ENCODE measurements around the gene NLGN4Y.
"Not testable (repeated sequence)": the region's sequence is repeated elsewhere in the genome, so short reads cannot be mapped to it uniquely, and the experiment has no call there.

The NLGN4Y gene

DNA sequence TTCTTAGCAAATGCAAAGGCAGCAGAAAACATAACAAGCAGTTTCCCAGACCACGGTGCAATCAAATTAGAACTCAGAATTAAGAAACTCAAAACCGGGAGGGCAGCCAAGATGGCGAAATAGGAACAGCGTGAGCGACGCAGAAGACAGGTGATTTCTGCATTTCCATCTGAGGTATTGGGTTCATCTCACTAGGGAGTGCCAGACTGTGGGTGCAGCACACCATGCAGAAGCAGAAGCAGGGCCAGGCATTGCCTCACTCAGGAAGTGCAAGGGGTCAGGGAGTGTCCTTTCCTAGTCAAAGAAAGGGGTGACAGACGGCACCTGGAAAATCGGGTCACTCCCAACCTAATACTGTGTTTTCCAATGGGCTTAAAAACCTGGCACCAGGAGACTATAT lies 336.7 kb downstream of the NLGN4Y start:
- not testable (repeated sequence) for H3K9ac ChIP-seq (ENCODE audit: low read length); H3K4me1 ChIP-seq (ENCODE audit: control insufficient read depth, insufficient read depth, low read length); H3K9me3 ChIP-seq (ENCODE audit: control insufficient read depth, low read length); H3K4me3 ChIP-seq (ENCODE audit: low read length); H3K36me3 ChIP-seq (ENCODE audit: control insufficient read depth, insufficient read depth, low read length); H3K27me3 ChIP-seq (ENCODE audit: control insufficient read depth, insufficient read depth, low read length)

DNA sequence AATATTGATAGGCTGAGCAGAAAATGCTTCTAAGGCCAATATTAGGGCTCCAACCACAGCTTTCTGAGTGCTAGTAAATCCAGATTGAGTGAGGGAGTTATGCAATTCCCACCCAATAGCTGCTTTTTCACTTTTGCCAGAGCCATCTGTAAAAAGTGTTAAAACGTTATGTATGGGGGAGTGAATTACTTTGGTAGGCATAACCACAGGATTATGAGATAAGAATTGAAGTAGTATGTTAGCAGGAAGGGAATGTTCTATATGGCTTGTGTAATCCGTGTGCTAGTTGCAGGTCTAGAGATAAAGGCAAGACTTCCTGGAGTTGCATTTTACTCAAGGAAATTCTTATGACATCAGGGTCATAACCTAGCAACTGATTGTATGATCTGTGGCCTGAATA lies 347.6 kb downstream of the NLGN4Y start:
- Histone ChIP-seq H3K36me3 (ENCODE audit: control insufficient read depth, insufficient read depth, low read length) (no peaks in the 10 kb centered on the region), H3K9me3 (ENCODE audit: control insufficient read depth, low read length) (no peaks in the 10 kb centered on the region), H3K27me3 (ENCODE audit: control insufficient read depth, insufficient read depth, low read length) (no peaks in the 10 kb centered on the region), H3K4me1 (ENCODE audit: control insufficient read depth, insufficient read depth, low read length) (no peaks in the 10 kb centered on the region), H3K4me3 (ENCODE audit: low read length) (no peak overlapping the region), H3K9ac (ENCODE audit: low read length) (no peak overlapping the region)
